PC-9 (cell line): ENCODE data around the gene ZRANB1. TPM values are rescaled to one million over a fixed set of nuclear protein-coding genes. Genes with fewer than 3 reads are reported as not detected.
"Not testable (repeated sequence)": the region's sequence is repeated elsewhere in the genome, so short reads cannot be mapped to it uniquely, and the experiment has no call there.

ENCODE experiments used
- BruUV-seq: library from RNA; stranded (reverse); fragments of 400-500 nt; replicated peaks from 2 replicates; lab custom pipeline; 2021; lab: Mats Ljungman, UMichigan
- CTCF ChIA-PET: fragments of 300-600 bp; sonication (Branson Sonifier 250); formaldehyde crosslinking; loops from one replicate; lab custom pipeline; 2022; ENCODE audit warnings: antibody characterized with exemption; lab: Charles Lee
- POLR2A ChIA-PET: fragments of 300-600 bp; sonication (Branson Sonifier 250); formaldehyde crosslinking; loops from one replicate; lab custom pipeline; 2022; ENCODE audit warnings: antibody characterized with exemption; ENCODE audit not compliant: unreplicated experiment; lab: Charles Lee
- DNase-seq, 2 experiments: peaks; one replicate each; pipeline versions ENCODE4 v3.0.0 to v3.0.0-alpha.2; 2015 to 2022; ENCODE audit warnings: mixed read lengths in 1 of 2
- H2AFZ ChIP-seq: fragments of 200-600 bp; sonication (generic); 2 replicates; pipeline ENCODE4 v1.8.1; 2017; ENCODE audit warnings: antibody characterized with exemption
- H3F3A ChIP-seq: fragments of 200-600 bp; sonication (generic); 2 replicates; pipeline ENCODE4 v1.8.1; 2017; ENCODE audit warnings: antibody characterized with exemption, mild to moderate bottlenecking, low read depth; ENCODE audit not compliant: insufficient read depth
- H3K27ac ChIP-seq: fragments of 200-600 bp; sonication (generic); 2 replicates; pipeline ENCODE4 v1.6.1; 2016; ENCODE audit warnings: mixed run types
- H3K27me3 ChIP-seq: fragments of 200-600 bp; sonication (generic); 2 replicates; pipeline ENCODE4 v1.6.1; 2016; ENCODE audit warnings: low read depth, mixed run types; ENCODE audit not compliant: insufficient read depth
- H3K36me3 ChIP-seq: fragments of 200-600 bp; sonication (generic); 2 replicates; pipeline ENCODE4 v1.6.1; 2016; ENCODE audit warnings: low read depth, mixed run types
- H3K4me1 ChIP-seq: fragments of 200-600 bp; sonication (generic); replicated peaks from 2 replicates; pipeline ENCODE4 v1.6.1; 2016; ENCODE audit warnings: mixed run types; ENCODE audit not compliant: insufficient read depth
- H3K4me2 ChIP-seq: fragments of 200-600 bp; sonication (generic); 2 replicates; pipeline ENCODE4 v1.6.1; 2017; ENCODE audit warnings: mixed run types
- H3K4me3 ChIP-seq: fragments of 200-600 bp; sonication (generic); 2 replicates; pipeline ENCODE4 v1.6.1; 2016; ENCODE audit warnings: mixed run types
- H3K79me2 ChIP-seq: fragments of 200-600 bp; sonication (generic); 2 replicates; pipeline ENCODE4 v1.6.1; 2017; ENCODE audit warnings: low read depth, mixed run types
- H3K9me2 ChIP-seq: fragments of 200-600 bp; sonication (generic); 2 replicates; pipeline ENCODE4 v1.8.1; 2017; ENCODE audit warnings: mild to moderate bottlenecking; ENCODE audit not compliant: insufficient read depth
- H3K9me3 ChIP-seq: fragments of 200-600 bp; sonication (generic); 2 replicates; pipeline ENCODE4 v1.8.1; 2016; ENCODE audit warnings: low read depth; ENCODE audit not compliant: insufficient read depth
- H4K20me1 ChIP-seq: fragments of 200-600 bp; sonication (generic); 2 replicates; pipeline ENCODE4 v1.8.1; 2017; ENCODE audit not compliant: insufficient read depth
- CTCF ChIP-seq: fragments of 200-600 bp; sonication (generic); conservative IDR thresholded peaks from 2 replicates; pipeline ENCODE4 v1.6.1; 2017; ENCODE audit warnings: mixed run types, antibody characterized with exemption, mild to moderate bottlenecking, moderate library complexity
- EZH2 ChIP-seq: fragments of 200-600 bp; sonication (generic); IDR thresholded peaks from 2 replicates; pipeline ENCODE4 v1.8.0; 2017; ENCODE audit warnings: antibody characterized with exemption, low read depth
- intact Hi-C: fragments of 100-400 bp; cut with micrococcal nuclease; formaldehyde crosslinking; loops from one replicate; pipeline ENCODE4 v1.10.0; 2022; ENCODE audit not compliant: unreplicated experiment
- total RNA-seq: library from RNA; stranded (reverse); gene quantifications from 2 replicates; pipeline ENCODE4 v1.2.3, GENCODE V29; 2021

The ZRANB1 gene
- total RNA-seq, 1 experiment from 2014 or later = 10.9 TPM

GRCh38 chr10:124987788-124988187 lies 45.9 kb downstream of the ZRANB1 start:
- Histone ChIP-seq H3F3A (peaks cover 4% of the 10 kb centered on the region; the same call in 1 of the 2 replicates), H3K9me3 (no peaks in the 10 kb centered on the region), H3K4me1 (no peaks in the 10 kb centered on the region), H4K20me1 (no peaks in the 10 kb centered on the region; the same call in 1 of the 2 replicates), H3K4me3 (no peak overlapping the region), H3K79me2 (no peaks in the 10 kb centered on the region), H3K27me3 (no peaks in the 10 kb centered on the region), H3K27ac (no peak overlapping the region), H3K4me2 (no peak overlapping the region), H3K9me2 (no peaks in the 10 kb centered on the region), H2AFZ (no peak overlapping the region), H3K36me3 (peaks cover 5% of the 10 kb centered on the region)
- no peak for DNase-seq
- TF ChIP-seq EZH2 (no peak), CTCF (no peak)
- ChIA-PET CTCF (interaction anchor here (0.7 kb wide), 1 partner anchor 831 kb away, joined by 3 read pairs; no protein-coding TSS in a partner anchor), POLR2A (no interaction called here)
- intact Hi-C loops = no loop called here
- BruUV-seq = no TSS peak

- H3K4me3 ChIP-seq, H4K20me1 ChIP-seq, H3K9me2 ChIP-seq, CTCF ChIA-PET, H3K79me2 ChIP-seq, H3K36me3 ChIP-seq, intact Hi-C loops, H3K9me3 ChIP-seq, H3K27ac ChIP-seq, BruUV-seq, H3K4me1 ChIP-seq, H3K4me2 ChIP-seq, H3F3A ChIP-seq, DNase-seq, H3K27me3 ChIP-seq, H2AFZ ChIP-seq, POLR2A ChIA-PET: not testable (repeated sequence)
These were observed 46.8 kb downstream of the ZRANB1 start for GRCh38 chr10:124988753-124989152.

- Histone ChIP-seq H3K9me2 (no peaks in the 10 kb centered on the region), H3K79me2 (no peaks in the 10 kb centered on the region), H3K4me1 (no peaks in the 10 kb centered on the region), H3F3A (peaks cover 4% of the 10 kb centered on the region; the same call in 1 of the 2 replicates), H3K4me3 (no peak overlapping the region), H3K36me3 (peaks cover 5% of the 10 kb centered on the region), H4K20me1 (no peaks in the 10 kb centered on the region; the same call in 1 of the 2 replicates), H2AFZ (no peak overlapping the region), H3K4me2 (no peak overlapping the region), H3K9me3 (no peaks in the 10 kb centered on the region), H3K27ac (no peak overlapping the region), H3K27me3 (no peaks in the 10 kb centered on the region)
- DNase-seq = no peak
- ChIA-PET POLR2A (no interaction called here), CTCF (no interaction called here)
- BruUV-seq = no TSS peak
- intact Hi-C loops = no loop called here
- TF ChIP-seq CTCF = no peak
- TF ChIP-seq EZH2 = no peak
These were observed 47.6 kb downstream of the ZRANB1 start for GRCh38 chr10:124989526-124989925.
